NB4 (cell line): ENCODE measurements around the gene LYST.
"Not testable (repeated sequence)": the region's sequence is repeated elsewhere in the genome, so short reads cannot be mapped to it uniquely, and the experiment has no call there.

Experiments used
- DNase-seq: peaks from one replicate; pipeline ENCODE4 v3.0.0; 2010; ENCODE audit warnings: low read depth
- H3K4me3 ChIP-seq: one replicate; pipeline ENCODE4 v1.5.1; 2011; ENCODE audit warnings: mild to moderate bottlenecking, low read depth, low read length, moderate library complexity
- CTCF ChIP-seq: IDR thresholded peaks from one replicate; pipeline ENCODE4 v1.5.1; 2012; ENCODE audit warnings: low read depth, low read length
- MAX ChIP-seq: IDR thresholded peaks from 2 replicates; pipeline ENCODE4 v1.6.1; 2011; ENCODE audit warnings: low read depth, low read length
- MYC ChIP-seq: IDR thresholded peaks from 2 replicates; pipeline ENCODE4 v1.6.1; 2011; ENCODE audit warnings: low read depth, low read length
- POLR2A ChIP-seq: IDR thresholded peaks from 2 replicates; pipeline ENCODE4 v1.6.1; 2011; ENCODE audit warnings: mild to moderate bottlenecking; ENCODE audit not compliant: insufficient read length; ENCODE audit errors: extremely low read depth

LYST gene

DNA sequence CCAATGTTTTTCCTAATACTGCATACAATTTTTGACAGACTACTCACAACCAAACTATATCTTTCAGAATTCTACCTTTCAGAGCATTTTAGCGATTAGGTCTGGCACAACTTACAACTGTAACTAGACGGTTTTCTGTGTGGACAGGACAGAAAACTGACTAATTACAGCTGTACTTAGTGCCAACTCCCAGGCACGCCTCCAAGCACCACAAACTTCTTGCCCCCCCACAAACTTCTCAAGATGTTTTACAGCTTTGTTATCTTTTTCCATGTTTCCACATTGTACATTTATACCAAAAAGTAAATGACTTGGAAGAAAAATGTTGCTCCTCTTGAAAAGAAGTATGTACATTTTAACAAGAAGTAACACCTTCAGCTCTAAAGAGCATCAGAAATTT lies 13.8 kb downstream of the LYST start:
- H3K4me3 ChIP-seq = no peak overlapping the region
- no peak for DNase-seq
- no peak for TF ChIP-seq CTCF
- no peak for TF ChIP-seq MYC
- no peak for TF ChIP-seq MAX
- no peak for TF ChIP-seq POLR2A

- TF ChIP-seq POLR2A = no peak
- H3K4me3 ChIP-seq = no peak overlapping the region
- peak; percentile 31 for DNase-seq
Observed at GRCh38 chr1:235851939-235852338, 14.8 kb downstream of the LYST start.

GRCh38 chr1:235848251-235848650 lies 18.5 kb downstream of the LYST start:
- DNase-seq = not testable (repeated sequence)

GRCh38 chr1:235845656-235846107 lies 21.0 kb downstream of the LYST start:
- H3K4me3 ChIP-seq = not testable (repeated sequence)
- TF ChIP-seq CTCF = peak; percentile 16
- peak; percentile 40 for DNase-seq

More at GRCh38 chr1:235848251-235848650, 18.5 kb downstream of the LYST start:
- not testable (repeated sequence) for H3K4me3 ChIP-seq

- H3K4me3 ChIP-seq = no peak overlapping the region
- TF ChIP-seq MAX = no peak
- no peak for TF ChIP-seq POLR2A
- no peak for TF ChIP-seq MYC
- TF ChIP-seq CTCF = no peak
- no peak for DNase-seq
Observed at GRCh38 chr1:235844776-235845175, 21.9 kb downstream of the LYST start.

- H3K4me3 ChIP-seq = no peak overlapping the region
- TF ChIP-seq POLR2A = no peak
- TF ChIP-seq CTCF = peak; percentile 55
- DNase-seq = peak; percentile 50
Observed at GRCh38 chr1:235843461-235843961, 23.2 kb downstream of the LYST start.

DNA sequence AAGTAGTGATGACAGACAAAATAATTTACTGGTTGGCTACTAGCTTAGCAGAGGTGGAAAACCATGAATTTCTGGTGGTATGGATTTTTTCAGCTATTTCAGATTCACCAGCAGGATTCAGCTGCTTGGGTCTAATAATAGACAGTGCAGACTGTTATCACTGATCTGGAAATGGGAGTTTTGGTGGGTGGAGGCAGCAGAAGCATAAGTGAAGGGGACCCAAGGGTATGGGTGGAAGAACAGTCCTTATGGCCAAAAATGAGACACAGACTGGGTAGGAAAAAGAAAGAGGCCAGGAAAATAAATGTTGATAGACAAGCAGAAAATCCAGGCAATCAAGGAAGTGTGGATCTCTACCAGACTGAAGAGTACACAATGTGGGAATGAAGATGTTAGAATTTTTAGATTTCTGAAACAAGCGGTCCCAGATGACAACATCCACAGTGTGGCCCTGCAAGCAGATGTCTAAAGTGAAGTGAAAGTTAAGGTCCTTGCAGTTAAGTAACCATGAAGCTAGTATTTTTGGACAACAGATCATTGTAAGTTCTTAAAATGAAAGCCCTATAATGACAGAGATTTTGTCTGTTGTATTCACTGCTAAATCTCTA lies 24.7 kb downstream of the LYST start:
- TF ChIP-seq CTCF (no peak), MYC (no peak), POLR2A (no peak), MAX (no peak)
- no peak overlapping the region for H3K4me3 ChIP-seq
- no peak for DNase-seq
